ENCODE data around the gene BCAM.
A peak's percentile ranks its signal among the peaks of the same experiment; 100 is the strongest.
"Not testable (repeated sequence)": the region's sequence is repeated elsewhere in the genome, so short reads cannot be mapped to it uniquely, and the experiment has no call there.

The BCAM gene

GRCh38 chr19:44808463-44809371 lies at the start of gene BCAM:
BCAM (plus strand) TSS chr19:44809103; CDS start chr19:44809125, 22 bp downstream.
- DNase-seq: no peak

- no peak for DNase-seq
Measured at GRCh38 chr19:44762038-44762437, 46.9 kb upstream of the BCAM start.

- DNase-seq: no peak
Measured at GRCh38 chr19:44765033-44765948, 43.6 kb upstream of the BCAM start.

- DNase-seq: no peak
Measured at GRCh38 chr19:44765949-44766335, 43.0 kb upstream of the BCAM start.

GRCh38 chr19:44767295-44768180 lies 41.4 kb upstream of the BCAM start:
- DNase-seq: peak; percentile 23

GRCh38 chr19:44770550-44771257 lies 38.2 kb upstream of the BCAM start:
- peak; percentile 98 for DNase-seq

- DNase-seq: not testable (repeated sequence)
Measured at GRCh38 chr19:44772144-44772543, 36.8 kb upstream of the BCAM start.

GRCh38 chr19:44772959-44773358 lies 35.9 kb upstream of the BCAM start:
- no peak for DNase-seq

GRCh38 chr19:44775676-44776240 lies 33.1 kb upstream of the BCAM start:
- DNase-seq: no peak

- DNase-seq: no peak
Measured at GRCh38 chr19:44776402-44777096, 32.4 kb upstream of the BCAM start.

GRCh38 chr19:44777715-44778347 lies 31.1 kb upstream of the BCAM start, which contains the start of gene CBLC:
CBLC (plus strand) TSS chr19:44777890; CDS start chr19:44777932, 42 bp downstream.
- DNase-seq: no peak

GRCh38 chr19:44779150-44779549 lies 29.8 kb upstream of the BCAM start:
- no peak for DNase-seq

- DNase-seq: not testable (repeated sequence)
Measured at GRCh38 chr19:44781694-44782093, 27.2 kb upstream of the BCAM start.

GRCh38 chr19:44782729-44783128 lies 26.2 kb upstream of the BCAM start:
- DNase-seq: no peak

GRCh38 chr19:44783545-44783944 lies 25.4 kb upstream of the BCAM start:
- DNase-seq: no peak

GRCh38 chr19:44785271-44785670 lies 23.6 kb upstream of the BCAM start:
- DNase-seq: no peak

GRCh38 chr19:44785993-44786392 lies 22.9 kb upstream of the BCAM start:
- no peak for DNase-seq

GRCh38 chr19:44788971-44789370 lies 19.9 kb upstream of the BCAM start:
- no peak for DNase-seq

GRCh38 chr19:44789943-44790483 lies 18.9 kb upstream of the BCAM start:
- DNase-seq: no peak

- no peak for DNase-seq
Measured at GRCh38 chr19:44792281-44792680, 16.6 kb upstream of the BCAM start.

All from activated CD4-positive, alpha-beta T cell treated with anti-CD3 and anti-CD28 coated beads, Interleukin-10, Interleukin-2, amounts not matched to agents 100 ng/mL and 50 ng/mL, durations not matched to agents 16 hours and 8 hours (primary cell).